ENCODE results near the gene TMEM200B. TPM values are rescaled to one million over a fixed set of nuclear protein-coding genes. Genes with fewer than 3 reads are reported as not detected.

Gene TMEM200B
- total RNA-seq (2014; rRNA removed; shearing (Covaris generic)): 7.6 and 10.8 TPM in 2 replicates

DNA sequence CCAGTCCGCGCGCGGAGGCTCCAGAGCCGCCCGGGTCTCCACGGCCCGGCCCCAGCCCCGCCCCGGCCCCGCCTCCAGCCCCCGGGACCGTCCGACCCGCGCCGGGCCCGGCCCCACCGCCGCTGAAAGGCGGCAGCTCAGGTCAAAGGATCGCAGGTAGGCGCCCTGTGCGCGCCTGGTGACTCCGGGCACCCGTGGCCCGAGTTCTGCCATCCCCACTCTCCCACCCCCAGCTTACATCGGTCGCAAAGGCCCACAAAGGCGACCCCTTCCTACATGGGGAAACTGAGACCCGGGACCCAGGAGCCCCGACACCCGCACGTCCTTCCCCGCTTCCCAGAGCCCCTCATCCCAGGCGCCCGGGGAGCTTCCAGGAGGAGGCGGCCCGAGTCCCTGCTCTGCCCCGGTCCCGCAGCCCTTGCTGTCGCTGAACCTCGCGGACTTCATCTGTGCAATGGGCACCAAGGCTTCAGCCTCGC lies at the start of gene TMEM200B:
Gene TMEM200B, minus strand, starts transcription at position 17 of the 479 bp plus-strand sequence. CDS start 2,075 bp downstream, outside the sequence.

Small RNA genes within 50 kb of the gene (small RNA-seq; reads per million reads assigned to genes)
- gene RF02271: not detected

Other genes starting within 250 kb of the TMEM200B start
- 20.4 and 25.2 TPM in 2 replicates for gene EPB41, start 209.3 kb downstream of the TMEM200B start, total RNA-seq (2014; rRNA removed; shearing (Covaris generic))
- 67.3 and 72.2 TPM in 2 replicates for gene SRSF4, start 58.0 kb upstream of the TMEM200B start, total RNA-seq (2014; rRNA removed; shearing (Covaris generic))
- 24.2 and 41.2 TPM in 2 replicates for gene MECR, start 107.0 kb upstream of the TMEM200B start, total RNA-seq (2014; rRNA removed; shearing (Covaris generic))
- 4.9 and 5.9 TPM in 2 replicates for gene PTPRU, start 112.6 kb upstream of the TMEM200B start, total RNA-seq (2014; rRNA removed; shearing (Covaris generic))

Data from A375 (cell line).